Fibroblast of lung (primary cell): ENCODE results near the gene TECPR2. TPM values are rescaled to one million over a fixed set of nuclear protein-coding genes. Genes with fewer than 3 reads are reported as not detected.

ENCODE experiments used
- DNase-seq, 2 donors: peaks; one replicate each; pipeline versions ENCODE4 v3.0.0 to v3.0.0-alpha.2; 2010; ENCODE audit warnings: low read depth in 2 of 2
- H2AFZ ChIP-seq: 2 replicates; pipeline ENCODE4 v1.5.1; 2012; ENCODE audit warnings: low read length, control low read depth, inconsistent platforms
- H3K27ac ChIP-seq: 2 replicates; pipeline ENCODE4 v1.5.1; 2011; ENCODE audit warnings: low read length, control low read depth; ENCODE audit not compliant: insufficient read depth
- H3K27me3 ChIP-seq: 2 replicates; pipeline ENCODE4 v1.5.1; 2011; ENCODE audit warnings: mild to moderate bottlenecking, low read length; ENCODE audit not compliant: control insufficient read depth, insufficient read depth
- H3K36me3 ChIP-seq: 2 replicates; pipeline ENCODE4 v1.5.1; 2011; ENCODE audit warnings: low read length; ENCODE audit not compliant: control insufficient read depth, insufficient read depth
- H3K4me1 ChIP-seq: 2 replicates; pipeline ENCODE4 v1.5.1; 2011; ENCODE audit warnings: low read length; ENCODE audit not compliant: control insufficient read depth, insufficient read depth; ENCODE audit errors: extremely low read depth
- H3K4me2 ChIP-seq: 2 replicates; pipeline ENCODE4 v1.5.1; 2011; ENCODE audit warnings: low read length, control low read depth; ENCODE audit not compliant: insufficient read depth; ENCODE audit errors: extremely low read depth
- H3K4me3 ChIP-seq, 4 experiments: fragments of 200-600 bp in 1 of 4; sonication (generic) in 1 of 4; replicated peaks in 1 of 4; 2 replicates each; pipeline ENCODE4 v1.5.1; 2011 to 2016; ENCODE audit warnings: low read length in 4 of 4, low read depth in 3 of 4, mild to moderate bottlenecking in 3 of 4, control low read depth in 2 of 4, inconsistent platforms in 1 of 4, mixed read lengths in 1 of 4; ENCODE audit not compliant: insufficient read depth in 1 of 4; ENCODE audit errors: control extremely low read depth in 1 of 4
- H3K79me2 ChIP-seq: 2 replicates; pipeline ENCODE4 v1.5.1; 2012; ENCODE audit warnings: mild to moderate bottlenecking, low read length, inconsistent platforms; ENCODE audit not compliant: control insufficient read depth, insufficient read depth
- H3K9ac ChIP-seq: 2 replicates; pipeline ENCODE4 v1.5.1; 2011; ENCODE audit warnings: mild to moderate bottlenecking, low read length, control low read depth; ENCODE audit not compliant: insufficient read depth
- H3K9me3 ChIP-seq: 2 replicates; pipeline ENCODE4 v1.5.1; 2012; ENCODE audit warnings: low read depth, low read length; ENCODE audit not compliant: control insufficient read depth, insufficient read depth
- H4K20me1 ChIP-seq: 2 replicates; pipeline ENCODE4 v1.5.1; 2011; ENCODE audit warnings: low read length; ENCODE audit not compliant: control insufficient read depth, insufficient read depth; ENCODE audit errors: extremely low read depth
- CTCF ChIP-seq, 2 donors: IDR thresholded peaks in 1 of 2; conservative IDR thresholded peaks in 1 of 2; 1 replicate in 1 of 2; 2 replicates in 1 of 2; pipeline ENCODE4 v1.5.1; 2011 to 2012; ENCODE audit warnings: low read length in 2 of 2, control low read depth in 1 of 2, inconsistent platforms in 1 of 2, low read depth in 1 of 2, mild to moderate bottlenecking in 1 of 2
- EZH2 ChIP-seq: IDR thresholded peaks from 2 replicates; pipeline ENCODE4 v1.5.1; 2012; ENCODE audit warnings: low read length, control low read depth, mild to moderate bottlenecking; ENCODE audit errors: missing control alignments
- polyA plus RNA-seq, 2 donors: library from polyadenylated mRNA; depleted of rRNA in 1 of 2; stranded (reverse) in 1 of 2; unstranded in 1 of 2; fragments of >200 nt; gene quantifications; 2 replicates each; pipeline ENCODE4 v1.2.1, GENCODE V29; 2011 to 2012; ENCODE audit warnings: missing spikeins in 1 of 2
- total RNA-seq: library from RNA; depleted of rRNA; stranded (reverse); fragments of >200 nt; gene quantifications from 2 replicates; pipeline ENCODE4 v1.2.1, GENCODE V29; 2014

The TECPR2 gene
- total and polyA plus RNA-seq, 2 donors (not counting 1 experiment from before 2014, with no cell fraction given) = 9.2 to 17.8 TPM

GRCh38 chr14:102378830-102379229 is 16.1 kb downstream of the TECPR2 start:
- Histone ChIP-seq H4K20me1 (no peaks in the 10 kb centered on the region), H3K9ac (no peak overlapping the region), H3K36me3 (no peaks in the 10 kb centered on the region), H3K9me3 (no peaks in the 10 kb centered on the region), H3K4me3 (no peak overlapping the region), H3K4me2 (no peak overlapping the region), H3K27ac (no peak overlapping the region), H3K27me3 (no peaks in the 10 kb centered on the region), H2AFZ (no peak overlapping the region), H3K79me2 (no peaks in the 10 kb centered on the region), H3K4me1 (no peaks in the 10 kb centered on the region)
- TF ChIP-seq EZH2 (no peak), CTCF (conservative IDR thresholded peaks at IDR 0.05 in 1 of 2, IDR thresholded peaks at IDR 0.05 in 1 of 2; ENCODE audit: low read depth in 1 of 2, low read length in 2 of 2) (no peak)
- DNase-seq = no peak

- H3K27ac ChIP-seq = no peak overlapping the region
- H3K36me3 ChIP-seq = no peaks in the 10 kb centered on the region
- H3K9ac ChIP-seq = no peak overlapping the region
- no peaks in the 10 kb centered on the region for H3K27me3 ChIP-seq
- no peak overlapping the region for H2AFZ ChIP-seq
- no peak overlapping the region for H3K4me3 ChIP-seq
- H3K9me3 ChIP-seq = no peaks in the 10 kb centered on the region
- H3K79me2 ChIP-seq = no peaks in the 10 kb centered on the region
- H4K20me1 ChIP-seq = no peaks in the 10 kb centered on the region
- TF ChIP-seq CTCF (conservative IDR thresholded peaks at IDR 0.05 in 1 of 2, IDR thresholded peaks at IDR 0.05 in 1 of 2; ENCODE audit: low read depth in 1 of 2, low read length in 2 of 2) (no peak), EZH2 (no peak)
- H3K4me1 ChIP-seq = peaks cover 5% of the 10 kb centered on the region
- no peak overlapping the region for H3K4me2 ChIP-seq
- DNase-seq = no peak
Measured at GRCh38 chr14:102387086-102387485, 24.3 kb downstream of the TECPR2 start.

- Histone ChIP-seq H3K4me3 (no peak overlapping the region), H2AFZ (no peak overlapping the region), H3K9me3 (no peaks in the 10 kb centered on the region), H3K27me3 (no peaks in the 10 kb centered on the region), H3K4me1 (peaks cover 12% of the 10 kb centered on the region), H3K4me2 (no peak overlapping the region), H3K27ac (no peak overlapping the region), H3K9ac (no peak overlapping the region), H3K79me2 (no peaks in the 10 kb centered on the region), H3K36me3 (no peaks in the 10 kb centered on the region), H4K20me1 (no peaks in the 10 kb centered on the region)
- TF ChIP-seq EZH2 (no peak), CTCF (conservative IDR thresholded peaks at IDR 0.05 in 1 of 2, IDR thresholded peaks at IDR 0.05 in 1 of 2; ENCODE audit: low read depth in 1 of 2, low read length in 2 of 2) (no peak)
- DNase-seq = no peak
Measured at GRCh38 chr14:102389246-102389645, 26.5 kb downstream of the TECPR2 start.
